DMS79 (cell line): ENCODE measurements around the gene TMUB1.

Source experiments
- DNase-seq: peaks from one replicate; lab custom pipeline; 2025; lab: John Stamatoyannopoulos, UW

The TMUB1 gene

GRCh38 chr7:151083071-151083823, at the start of gene TMUB1:
Gene TMUB1, minus strand, starts transcription at chr7:151083493. Its CDS starts 930 bp downstream, at chr7:151082563.
- no peak for DNase-seq

GRCh38 chr7:151132461-151133205, 49.3 kb upstream of the TMUB1 start:
- no peak for DNase-seq

GRCh38 chr7:151131592-151132293, 48.5 kb upstream of the TMUB1 start:
- no peak for DNase-seq

- DNase-seq = no peak
Observed at GRCh38 chr7:151131224-151131591, 47.9 kb upstream of the TMUB1 start.

GRCh38 chr7:151130741-151131157, 47.5 kb upstream of the TMUB1 start:
- DNase-seq = no peak

GRCh38 chr7:151129960-151130591, 46.8 kb upstream of the TMUB1 start:
- no peak for DNase-seq

GRCh38 chr7:151129117-151129959, 46.0 kb upstream of the TMUB1 start:
- DNase-seq = no peak

GRCh38 chr7:151128716-151129115, 45.4 kb upstream of the TMUB1 start:
- no peak for DNase-seq

GRCh38 chr7:151128144-151128543, 44.9 kb upstream of the TMUB1 start:
- no peak for DNase-seq

GRCh38 chr7:151126491-151127137, 43.3 kb upstream of the TMUB1 start:
- peak; percentile 56 for DNase-seq

- DNase-seq = no peak
Observed at GRCh38 chr7:151125846-151126481, 42.7 kb upstream of the TMUB1 start.

- no peak for DNase-seq
Observed at GRCh38 chr7:151125470-151125845, 42.2 kb upstream of the TMUB1 start.

GRCh38 chr7:151124899-151125399, 41.7 kb upstream of the TMUB1 start:
- DNase-seq = no peak

GRCh38 chr7:151124481-151124880, 41.2 kb upstream of the TMUB1 start:
- DNase-seq = no peak

- no peak for DNase-seq
Observed at GRCh38 chr7:151123822-151124464, 40.6 kb upstream of the TMUB1 start.

GRCh38 chr7:151123158-151123821, 40.0 kb upstream of the TMUB1 start:
- DNase-seq = no peak

GRCh38 chr7:151122796-151123157, 39.5 kb upstream of the TMUB1 start:
- DNase-seq = no peak

- no peak for DNase-seq
Observed at GRCh38 chr7:151122276-151122675, 39.0 kb upstream of the TMUB1 start.
